Measurements from ENCODE around the gene UBE2B.

- no peak for TF ChIP-seq EP300 (IDR thresholded peaks at IDR 0.05; ENCODE audit: borderline replicate concordance in 1 of 2, low read depth in 1 of 2, low read length in 1 of 2)
- TF ChIP-seq EZH2phosphoT487 (IDR thresholded peaks at IDR 0.05; ENCODE audit: borderline replicate concordance, low read depth), result no peak
- no peak for TF ChIP-seq GATA2 (CRISPR knock-in tag; IDR thresholded peaks at IDR 0.05)
- no peak for TF ChIP-seq YY1 (IDR thresholded peaks at IDR 0.05; ENCODE audit: low read depth)
- no peak for TF ChIP-seq SIN3A (IDR thresholded peaks at IDR 0.05; ENCODE audit: borderline replicate concordance, low read depth, low read length)
- TF ChIP-seq CTCF (IDR thresholded peaks at IDR 0.05), result no peak
- TF ChIP-seq TAF1 (IDR thresholded peaks at IDR 0.05; ENCODE audit: borderline replicate concordance, low read depth, low read length), result no peak
- TF ChIP-seq RFX5 (IDR thresholded peaks at IDR 0.05; ENCODE audit: low read length), result no peak
- TF ChIP-seq PBX3 (IDR thresholded peaks at IDR 0.05), result no peak
- no peak for TF ChIP-seq MAX (IDR thresholded peaks at IDR 0.05; ENCODE audit: low read depth)
- TF ChIP-seq POLR2AphosphoS5 (IDR thresholded peaks at IDR 0.05; ENCODE audit: low read depth, low read length), result no peak
Measured at GRCh38 chr5:134417707-134418106, 46.3 kb downstream of the UBE2B start.
